ENCODE measurements around the gene ARHGAP28.

The ARHGAP28 gene

DNA sequence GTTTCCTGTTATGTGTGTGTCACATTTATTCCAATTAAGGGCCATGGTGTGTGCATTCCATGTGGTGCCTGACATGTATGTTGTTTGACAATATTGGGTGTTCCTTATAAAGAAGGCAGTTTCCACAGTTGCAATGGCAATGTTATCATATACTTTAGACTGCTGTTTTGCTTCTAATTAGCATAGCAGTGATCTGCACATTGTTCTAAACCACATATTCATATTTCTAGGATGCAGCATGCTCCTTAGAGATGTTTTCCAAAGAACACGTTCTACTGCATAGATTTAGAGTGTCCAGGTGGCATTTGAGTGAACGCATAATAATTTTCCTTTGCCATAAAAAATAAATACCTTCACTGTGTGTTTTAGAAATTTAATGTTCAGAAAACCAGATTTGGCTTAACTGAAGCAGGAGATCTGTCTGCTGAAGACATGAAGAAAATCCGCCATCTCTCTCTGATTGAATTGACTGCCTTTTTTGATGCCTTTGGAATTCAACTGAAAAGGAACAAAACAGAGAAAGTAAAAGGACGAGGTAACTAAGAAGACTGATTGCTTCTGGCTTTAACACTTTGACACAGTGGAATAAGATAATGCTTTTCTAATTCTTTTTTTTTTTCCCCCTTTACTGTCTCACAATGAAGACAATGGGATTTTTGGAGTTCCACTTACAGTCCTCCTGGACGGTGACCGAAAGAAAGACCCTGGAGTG lies 143.7 kb downstream of the ARHGAP28 start:
- no peak for DNase-seq (ENCODE audit: low read depth in 3 of 3)

DNA sequence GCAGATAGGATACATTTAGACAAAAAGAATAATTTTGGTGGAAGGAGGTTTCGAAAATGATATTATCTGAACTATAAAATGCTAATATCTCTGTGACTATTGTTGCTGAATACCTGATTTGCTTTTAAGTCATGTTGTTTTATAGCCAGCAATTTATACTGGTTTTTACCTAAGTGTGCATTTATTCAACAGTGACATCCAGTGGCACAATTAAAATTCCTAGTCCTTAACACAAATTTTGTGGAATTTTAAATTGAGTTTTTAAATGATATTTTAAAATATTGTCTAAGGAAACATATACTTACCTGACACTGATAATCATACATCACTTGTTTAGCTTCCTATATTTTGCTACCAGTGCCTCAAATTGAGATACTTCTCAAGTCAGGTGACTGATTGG lies 144.8 kb downstream of the ARHGAP28 start:
- DNase-seq (ENCODE audit: low read depth in 3 of 3) = no peak

DNA sequence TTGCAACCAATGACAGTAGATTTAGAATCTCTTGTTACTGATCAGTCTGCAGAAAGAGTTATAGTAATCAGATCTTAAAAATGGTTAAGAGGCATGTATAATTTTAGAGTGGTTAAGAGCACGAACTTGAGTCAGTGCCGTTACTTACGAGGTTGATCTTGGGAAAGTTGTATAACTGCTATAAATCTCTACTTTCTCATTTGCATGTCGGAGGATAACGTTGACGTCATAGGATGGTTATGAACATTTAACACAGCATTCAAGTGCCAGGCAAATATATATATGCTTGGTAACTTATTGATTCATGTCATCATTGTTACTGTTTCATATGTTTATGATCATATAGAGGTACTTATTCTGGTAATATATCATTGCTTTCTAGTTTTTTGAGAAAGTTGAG lies 146.2 kb downstream of the ARHGAP28 start:
- DNase-seq (ENCODE audit: low read depth in 3 of 3) = no peak

DNA sequence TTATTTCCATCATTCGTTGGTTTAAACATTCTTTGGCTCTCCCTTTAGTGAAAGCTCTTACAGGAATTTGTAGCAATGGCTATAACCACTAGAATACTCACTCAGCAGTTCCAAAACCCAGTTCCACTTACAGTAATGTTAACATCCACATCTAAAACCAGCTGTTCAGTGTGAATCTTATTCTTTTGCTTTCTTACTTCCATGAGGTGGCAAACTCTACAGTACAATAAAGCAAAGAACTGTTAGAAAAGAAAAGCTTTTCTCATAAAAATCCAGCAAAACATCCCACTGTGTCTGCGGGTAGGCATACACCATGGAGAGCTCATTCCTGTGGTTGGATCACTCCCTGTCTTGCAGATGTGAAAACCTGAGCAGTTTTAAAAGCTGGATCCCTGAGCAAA lies 147.1 kb downstream of the ARHGAP28 start:
- DNase-seq (ENCODE audit: low read depth in 3 of 3) = no peak

DNA sequence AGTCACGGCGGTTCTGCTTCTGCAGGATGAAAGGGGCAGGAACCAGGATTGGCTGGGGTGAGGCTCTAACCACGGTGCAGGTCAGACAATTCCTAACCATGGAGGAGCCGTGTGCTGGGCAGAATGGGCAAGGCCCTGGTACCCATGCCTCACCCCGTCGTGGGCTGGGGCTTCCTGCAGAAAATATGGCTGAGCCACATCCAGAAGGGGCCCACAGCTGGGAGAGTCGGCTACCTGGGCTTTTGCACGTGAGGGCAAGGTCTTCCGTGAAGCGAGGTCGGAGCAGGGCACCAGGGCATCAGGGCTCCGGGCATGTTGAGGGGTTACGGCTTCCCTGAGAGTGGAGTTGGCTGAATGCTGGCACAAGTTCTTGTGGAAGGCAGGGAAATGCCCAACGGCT lies 147.8 kb downstream of the ARHGAP28 start:
- DNase-seq (ENCODE audit: low read depth in 3 of 3) = no peak

DNA sequence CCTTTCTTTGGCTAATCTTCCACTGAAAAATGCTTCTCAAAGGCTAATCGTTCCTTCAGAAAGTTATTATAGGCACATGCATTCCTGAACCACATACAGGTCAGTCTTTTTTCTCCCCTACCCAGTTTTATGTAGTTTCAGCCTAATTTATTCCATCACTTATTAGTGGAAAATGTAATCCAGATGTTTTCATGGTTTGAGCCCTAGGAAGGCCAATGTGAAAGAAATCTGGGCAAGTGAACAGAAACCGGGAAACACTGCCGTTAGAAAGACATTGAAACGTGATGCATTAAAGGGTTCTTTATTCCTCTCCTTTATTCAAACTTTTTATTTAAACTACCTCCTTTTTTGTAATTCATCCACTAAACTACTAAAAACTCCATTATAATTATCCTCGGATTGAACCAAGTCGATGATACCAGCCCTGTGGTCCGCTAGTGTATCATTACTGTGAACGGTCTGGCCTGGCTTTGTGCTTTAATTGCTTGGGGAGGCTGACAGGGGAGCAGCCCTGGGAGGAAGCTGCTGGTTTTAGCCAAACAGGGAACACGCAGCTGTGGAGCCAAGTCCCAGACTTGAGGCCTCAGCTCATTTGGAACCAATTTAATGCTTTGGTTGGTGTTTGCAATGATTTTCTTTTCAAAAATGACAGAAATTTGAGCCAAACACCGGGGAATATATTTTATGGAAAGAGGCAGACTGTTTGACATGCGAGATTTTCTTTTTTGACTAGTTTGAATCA lies 149.2 kb downstream of the ARHGAP28 start:
- no peak for DNase-seq (ENCODE audit: low read depth in 3 of 3)

DNA sequence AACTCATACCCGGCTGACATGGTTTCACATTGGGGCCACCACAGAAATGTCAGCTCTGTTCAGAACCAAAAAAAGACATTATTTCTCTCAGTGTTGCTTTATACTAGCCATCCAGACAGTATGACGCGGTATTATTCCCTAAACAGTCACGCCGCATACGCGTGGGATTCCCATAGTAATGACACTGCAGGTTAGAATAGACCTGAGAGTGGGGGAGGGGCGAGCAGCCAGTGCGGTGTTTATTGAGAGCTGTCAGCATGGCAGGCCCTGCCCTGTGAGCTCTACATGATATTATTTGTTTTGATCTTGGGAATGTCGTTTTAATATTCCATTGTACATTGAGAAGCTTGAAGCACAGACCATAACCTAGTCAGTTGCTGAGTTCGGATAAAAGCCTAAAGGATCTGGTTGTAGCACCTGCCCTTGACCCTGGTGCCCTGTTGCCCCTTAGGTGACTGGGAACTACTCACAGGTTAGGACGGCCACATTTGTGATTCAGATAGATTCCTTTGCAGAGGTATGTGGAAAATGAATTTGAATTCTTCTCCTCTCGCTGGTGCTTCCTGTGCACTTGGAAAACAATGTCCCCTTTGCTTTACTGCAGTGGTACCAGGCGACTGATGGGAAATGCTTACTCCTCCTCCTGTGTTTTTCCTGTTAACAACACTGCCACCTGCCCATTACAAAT lies 150.1 kb downstream of the ARHGAP28 start:
- DNase-seq (ENCODE audit: low read depth in 3 of 3) = no peak

DNA sequence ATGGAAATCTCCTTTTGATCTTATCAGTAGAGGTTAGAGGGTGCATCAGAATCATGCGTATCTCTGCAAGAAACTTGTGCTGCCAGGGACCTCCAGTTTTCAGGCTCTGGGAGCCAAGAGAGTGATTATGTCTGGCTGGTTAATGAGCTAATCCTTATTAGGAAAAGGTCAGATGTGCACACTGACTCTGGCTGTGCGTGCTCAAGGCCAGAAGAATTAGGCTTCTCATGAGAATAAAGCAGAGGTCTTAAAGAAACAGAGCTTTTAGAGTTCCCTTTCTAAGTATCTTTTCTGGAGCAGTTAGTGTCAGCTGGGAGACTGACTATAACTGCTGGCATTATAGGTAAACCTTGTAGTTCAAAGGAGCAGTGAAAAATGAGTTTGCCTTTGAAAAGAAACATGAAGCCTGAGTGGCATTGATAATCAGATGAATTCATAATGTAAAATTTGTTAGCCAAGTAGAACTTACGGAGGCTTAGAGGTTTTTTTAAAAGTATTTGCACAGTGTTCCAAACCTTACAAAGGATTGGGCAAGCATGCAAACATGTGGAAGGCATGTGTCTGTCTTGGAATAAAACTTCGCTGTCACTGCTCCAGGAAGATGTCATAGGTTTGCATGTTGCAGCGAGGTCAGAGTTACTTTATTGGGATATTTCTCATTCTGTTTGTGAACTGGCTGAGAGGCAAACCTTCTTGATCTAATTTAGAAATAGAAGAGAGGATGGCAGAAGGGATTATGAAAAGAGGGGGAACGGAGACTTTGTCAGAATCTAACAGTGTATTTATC lies 151.7 kb downstream of the ARHGAP28 start:
- no peak for DNase-seq (ENCODE audit: low read depth in 3 of 3)

DNA sequence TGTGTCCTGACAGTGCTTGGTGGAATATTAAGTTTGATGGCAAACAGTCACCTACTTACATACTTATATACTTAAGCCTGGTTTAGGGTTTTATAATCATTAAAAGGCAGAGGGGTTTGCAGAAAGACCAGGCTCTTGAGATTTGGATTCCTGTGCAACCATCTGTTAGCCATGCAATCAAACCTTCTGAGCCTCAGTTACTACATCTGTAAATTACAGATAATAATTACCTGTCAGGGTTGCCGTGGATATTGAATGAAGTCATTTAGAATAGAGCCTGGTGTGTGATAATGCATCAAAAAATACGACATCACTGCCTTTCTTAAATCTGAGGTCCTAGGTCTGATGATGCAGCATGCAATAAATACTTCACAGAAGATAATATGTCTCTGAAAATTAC lies 152.9 kb downstream of the ARHGAP28 start:
- no peak for DNase-seq (ENCODE audit: low read depth in 3 of 3)

DNA sequence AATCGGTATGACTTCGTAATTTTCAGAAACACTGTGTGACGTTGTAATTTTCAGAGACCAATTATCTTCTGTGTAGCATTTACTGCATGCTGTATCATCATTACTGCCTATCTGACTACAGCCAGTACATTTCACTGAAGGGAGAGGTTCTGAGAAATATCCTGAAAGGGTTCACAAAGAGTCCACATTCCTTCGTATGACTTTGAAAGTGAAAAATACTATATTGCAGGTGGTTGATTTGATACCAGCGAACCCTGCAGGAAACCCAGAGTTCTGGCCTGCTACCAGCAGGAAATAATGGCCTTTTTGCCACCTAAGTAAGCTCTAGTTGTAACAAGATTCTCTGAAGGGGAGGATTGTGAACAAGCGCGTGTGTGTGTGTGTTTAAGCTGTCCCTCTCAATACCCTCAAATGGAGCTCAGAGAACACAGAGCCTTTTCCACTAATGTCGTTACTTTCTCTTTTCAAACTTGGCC lies 155.5 kb downstream of the ARHGAP28 start:
- no peak for DNase-seq (ENCODE audit: low read depth in 3 of 3)

DNA sequence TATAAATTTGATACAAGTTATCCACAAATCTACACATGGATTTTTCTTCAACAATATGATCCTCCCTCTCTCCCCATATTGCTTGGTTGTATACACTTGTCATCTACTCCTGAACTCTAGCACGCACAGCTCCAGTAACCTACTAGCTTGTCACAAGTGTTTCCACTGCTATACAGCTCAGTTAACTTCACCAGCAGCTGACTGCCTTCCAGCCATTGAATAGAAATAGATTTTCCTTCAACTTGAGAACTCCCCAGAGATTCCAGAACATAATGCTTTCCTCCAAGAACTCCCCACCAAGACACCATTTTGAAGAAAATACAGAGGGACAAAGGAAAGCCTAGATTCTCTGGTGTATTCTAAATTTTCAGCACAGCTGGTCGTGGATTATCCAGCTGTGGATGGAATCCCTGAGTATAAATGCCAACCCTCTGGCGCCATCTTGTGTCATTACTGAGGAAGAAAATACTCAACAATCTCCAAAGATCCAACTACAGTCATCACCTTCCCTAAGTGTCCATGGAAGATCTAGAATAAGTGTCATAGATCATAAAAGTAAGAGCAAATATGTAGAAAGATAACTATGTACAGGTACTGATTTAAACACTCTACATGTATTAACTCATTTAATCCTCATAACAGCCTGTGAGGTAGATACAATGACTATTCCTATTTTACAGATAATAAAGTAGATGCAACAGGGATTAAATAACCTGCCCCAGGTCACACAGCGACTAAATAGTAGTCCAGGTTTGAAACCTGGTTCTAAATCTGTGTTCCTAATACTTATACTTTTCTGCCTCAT lies 156.7 kb downstream of the ARHGAP28 start:
- no peak for DNase-seq (ENCODE audit: low read depth in 3 of 3)

DNA sequence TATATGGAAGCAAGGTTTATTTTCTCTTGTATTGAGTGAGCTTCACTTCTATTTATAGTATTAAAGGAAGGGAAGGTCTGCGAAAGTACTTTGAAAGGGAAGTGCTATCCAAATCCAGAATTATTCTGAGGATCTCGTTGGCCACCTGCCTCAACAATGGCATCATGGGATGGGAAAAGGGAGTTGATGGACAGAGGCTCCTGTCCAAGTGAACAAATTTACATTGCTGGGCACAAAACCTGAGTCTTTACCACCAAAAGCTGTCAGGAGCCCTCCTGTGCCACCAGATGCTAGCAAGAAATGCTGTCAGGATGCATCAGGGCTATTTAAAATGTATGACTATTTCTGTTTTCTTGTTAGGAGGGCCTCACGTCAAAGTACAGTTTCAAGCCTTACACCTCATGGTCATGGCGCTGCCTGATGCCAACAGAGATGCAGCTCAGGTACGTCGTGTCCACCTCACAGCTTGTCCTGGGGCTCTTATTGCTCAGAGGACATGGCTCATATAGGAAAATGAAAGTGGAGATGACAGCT lies 157.3 kb downstream of the ARHGAP28 start:
- DNase-seq (ENCODE audit: low read depth in 3 of 3) = no peak

DNA sequence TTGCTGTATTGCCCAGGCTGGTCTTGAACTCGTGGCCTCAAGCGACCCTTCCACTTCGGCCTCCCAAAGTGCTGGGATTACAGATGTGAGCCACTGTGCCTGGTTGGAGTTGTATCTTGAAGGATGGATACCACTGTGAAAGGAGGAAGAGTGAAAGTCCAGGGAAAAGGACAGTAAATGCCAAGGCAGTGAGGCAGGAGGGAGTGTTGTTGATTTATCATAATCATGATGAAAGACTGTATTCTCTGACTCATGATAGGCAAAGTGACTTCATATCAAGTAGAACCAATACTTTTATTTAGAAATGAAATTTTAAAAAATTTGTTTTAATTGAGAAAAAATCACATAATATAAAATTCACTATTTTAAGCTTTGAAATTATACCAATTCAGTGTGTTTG lies 162.3 kb downstream of the ARHGAP28 start:
- no peak for DNase-seq (ENCODE audit: low read depth in 3 of 3)

DNA sequence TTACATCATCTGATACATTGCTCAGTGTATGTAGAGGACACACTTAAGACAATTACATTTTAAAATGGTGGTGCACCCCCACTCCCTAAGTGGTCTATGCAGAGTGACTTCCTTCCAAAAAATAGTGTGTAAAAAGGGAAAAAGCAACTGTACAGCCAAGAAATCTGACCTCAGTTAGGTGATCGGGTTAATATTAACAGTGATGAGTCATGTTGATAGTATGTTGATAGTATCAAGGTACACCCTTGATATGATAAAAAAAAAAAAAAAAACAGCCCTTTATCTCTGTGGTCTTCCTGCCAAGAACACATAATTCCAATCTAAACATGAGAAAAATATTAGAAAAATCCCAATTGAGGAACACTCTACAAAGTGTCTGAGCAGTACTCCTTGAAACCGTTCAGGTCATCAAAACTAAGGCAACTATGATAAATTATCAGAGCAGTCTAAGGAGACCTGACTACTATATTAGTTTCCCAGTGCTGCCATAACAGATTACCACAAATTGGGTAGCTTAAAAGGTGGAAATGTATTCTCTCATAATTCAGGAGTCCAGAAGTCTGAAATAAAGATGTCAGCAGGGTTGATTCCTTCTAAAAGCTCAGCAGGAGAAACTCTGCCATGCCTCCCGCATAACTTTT lies 171.9 kb downstream of the ARHGAP28 start:
- no peak for DNase-seq (ENCODE audit: low read depth in 3 of 3)

DNA sequence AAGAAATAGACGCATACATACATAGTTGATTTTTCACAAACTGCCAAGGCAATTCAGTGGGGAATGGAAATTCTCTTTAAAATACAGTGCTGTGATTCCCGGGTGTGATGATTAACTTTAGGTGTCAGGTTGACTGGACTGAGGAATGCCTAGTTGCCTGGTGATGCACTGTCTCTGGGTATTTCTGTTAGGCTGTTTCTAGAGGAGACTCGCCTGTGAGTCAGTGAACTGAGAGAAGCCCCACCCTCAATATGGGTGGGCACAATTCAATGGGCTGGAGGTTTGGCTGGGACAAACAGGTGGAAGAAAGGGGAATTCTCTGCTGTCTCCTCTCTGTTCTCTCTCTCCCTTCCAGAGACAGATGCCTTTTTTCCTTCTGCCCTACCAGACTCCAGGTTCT lies 187.6 kb downstream of the ARHGAP28 start:
- no peak for DNase-seq (ENCODE audit: low read depth in 3 of 3)

DNA sequence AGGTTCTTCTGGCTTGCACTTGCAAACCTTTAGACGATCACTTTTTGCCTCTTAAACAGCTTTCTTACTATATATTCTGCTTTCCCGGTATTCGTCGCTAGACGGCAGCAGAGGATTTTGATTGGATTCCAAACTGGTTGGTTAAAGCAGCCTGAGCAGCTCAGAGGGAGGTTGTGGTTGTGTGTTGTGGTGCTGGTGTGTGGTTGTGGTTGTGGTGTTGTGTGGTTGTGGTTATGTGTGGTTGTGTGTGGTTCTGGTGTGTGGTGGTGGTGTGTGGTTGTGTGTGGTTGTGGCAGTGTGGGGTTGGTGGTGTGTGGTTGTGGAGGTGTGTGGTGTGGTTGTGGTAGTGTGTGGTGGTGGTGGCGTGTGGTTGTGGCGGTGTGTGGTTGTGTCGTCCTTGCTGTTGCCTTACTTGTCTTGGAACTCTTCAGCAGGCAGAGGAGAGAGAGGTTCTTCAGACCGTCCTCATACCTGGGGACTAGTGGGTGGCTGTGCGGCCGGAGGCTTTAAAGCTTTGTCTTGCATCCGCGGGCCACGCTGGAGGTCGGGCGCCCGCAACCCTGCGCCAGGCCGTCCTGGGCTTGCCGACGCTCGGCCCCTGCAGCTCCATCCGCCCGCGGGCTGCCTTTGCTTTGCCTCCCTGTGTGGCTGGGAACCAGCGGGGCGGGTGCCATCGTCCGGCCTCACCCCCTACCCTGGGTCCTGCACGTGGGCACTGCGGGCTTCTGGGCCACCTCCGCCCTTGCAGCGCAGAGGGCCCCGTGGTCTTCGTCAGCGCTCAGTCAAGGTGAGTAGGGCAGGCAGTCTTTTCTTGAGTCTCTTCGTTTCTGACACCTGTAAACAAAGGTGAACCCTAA lies 190.8 kb downstream of the ARHGAP28 start:
- no peak for DNase-seq (ENCODE audit: low read depth in 3 of 3)

DNA sequence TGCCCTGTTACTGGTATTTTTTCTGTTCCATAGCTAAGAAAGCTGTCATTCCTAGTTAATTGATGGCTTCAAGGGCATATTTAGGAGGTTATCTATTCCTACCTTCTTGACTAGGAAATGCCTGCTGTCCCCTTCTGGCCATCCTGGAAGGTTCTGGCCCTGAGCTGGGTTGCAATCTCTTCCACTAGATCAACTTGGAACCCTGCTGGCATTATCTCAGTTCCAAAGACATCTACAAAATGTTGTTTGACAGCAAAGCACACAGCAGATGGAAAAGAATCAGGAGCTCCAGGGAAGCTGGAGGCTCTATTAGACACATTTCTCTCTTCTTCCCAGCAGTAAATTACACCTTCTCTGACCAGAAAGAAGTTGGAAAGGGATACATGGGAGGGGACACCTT lies 192.1 kb downstream of the ARHGAP28 start:
- no peak for DNase-seq (ENCODE audit: low read depth in 3 of 3)

DNA sequence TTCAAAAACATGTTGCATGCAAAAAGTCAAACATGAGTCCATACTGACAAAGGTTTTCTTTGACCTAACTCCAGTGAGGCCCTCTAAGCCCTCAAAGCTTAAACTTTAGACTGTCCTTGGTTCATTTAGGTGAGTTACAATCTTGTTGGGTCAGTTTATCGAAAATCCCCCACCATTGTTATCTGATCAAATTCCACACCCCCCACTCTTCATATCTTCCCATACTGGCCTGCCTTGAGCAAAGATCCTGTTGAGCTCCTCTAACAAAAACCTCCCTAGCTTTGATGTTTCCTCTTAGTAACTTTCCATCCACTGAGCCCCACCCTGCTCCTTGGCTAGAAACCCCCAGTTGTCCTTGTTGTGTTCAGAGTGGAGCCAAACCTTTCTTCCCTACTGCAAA lies 193.7 kb downstream of the ARHGAP28 start:
- no peak for DNase-seq (ENCODE audit: low read depth in 3 of 3)

DNA sequence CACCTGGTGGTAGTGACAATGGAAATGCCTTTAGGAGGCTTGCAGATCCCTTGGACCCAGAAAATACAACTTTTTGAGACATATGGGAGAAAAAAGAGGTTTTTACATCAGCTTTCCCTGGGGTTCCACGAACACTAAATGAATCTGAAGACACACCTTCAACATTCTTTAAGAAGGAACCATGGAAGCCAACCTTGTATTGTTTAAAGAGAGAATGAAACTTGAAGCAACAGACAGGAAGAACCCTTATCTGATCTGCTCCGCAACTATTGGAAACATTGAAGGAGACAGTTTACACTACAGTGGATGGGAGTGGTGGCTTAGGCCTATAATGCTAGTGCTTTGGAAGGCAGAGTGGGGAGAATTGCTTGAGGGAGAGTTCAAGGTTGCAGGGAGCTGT lies 197.6 kb downstream of the ARHGAP28 start:
- no peak for DNase-seq (ENCODE audit: low read depth in 3 of 3)
